Effector memory CD8-positive, alpha-beta T cell (primary cell): ENCODE results near the gene CEP57.
A peak's percentile ranks its signal among the peaks of the same experiment; 100 is the strongest.
"Not testable (repeated sequence)": the region's sequence is repeated elsewhere in the genome, so short reads cannot be mapped to it uniquely, and the experiment has no call there.

ENCODE experiments used
- ATAC-seq: fragments of 150-1000 bp; cut with Tn5 transposase; replicated peaks from 2 replicates; pipeline ENCODE4 v1.10.0; 2021; ENCODE audit warnings: mild to moderate bottlenecking, moderate library complexity
- DNase-seq, 3 experiments: peaks; one replicate each; pipeline ENCODE4 v3.0.0; 2021
- H3K27ac Mint-ChIP-seq, 2 donors: one replicate each; pipeline ENCODE4 v1.8.0; 2022; ENCODE audit warnings: mild to moderate bottlenecking in 2 of 2, mixed read lengths in 2 of 2, moderate library complexity in 2 of 2
- H3K27me3 Mint-ChIP-seq, 2 donors: one replicate each; pipeline ENCODE4 v1.8.0; 2022; ENCODE audit warnings: mixed read lengths in 2 of 2
- H3K36me3 Mint-ChIP-seq: one replicate; pipeline ENCODE4 v1.8.0; 2022; ENCODE audit warnings: mild to moderate bottlenecking, moderate library complexity, mixed read lengths; ENCODE audit not compliant: insufficient read depth
- H3K4me1 Mint-ChIP-seq, 2 donors: one replicate each; pipeline ENCODE4 v1.8.0; 2022; ENCODE audit warnings: low read depth in 2 of 2, mixed read lengths in 2 of 2
- H3K4me3 Mint-ChIP-seq, 2 donors: one replicate each; pipeline ENCODE4 v1.8.0; 2022; ENCODE audit warnings: mild to moderate bottlenecking in 2 of 2, mixed read lengths in 2 of 2, moderate library complexity in 2 of 2
- H3K9me3 Mint-ChIP-seq, 2 donors: one replicate each; pipeline ENCODE4 v1.8.0; 2022; ENCODE audit warnings: mixed read lengths in 2 of 2

The CEP57 gene

GRCh38 chr11:95805869-95806268, 15.6 kb downstream of the CEP57 start:
- Mint-ChIP-seq H3K27ac (no peak overlapping the region), H3K9me3 (no peaks in the 10 kb centered on the region), H3K36me3 (peaks cover 18% of the 10 kb centered on the region), H3K27me3 (no peaks in the 10 kb centered on the region), H3K4me3 (no peak overlapping the region), H3K4me1 (no peaks in the 10 kb centered on the region)
- no peak for ATAC-seq
- no peak for DNase-seq

- DNase-seq, ATAC-seq, H3K9me3 Mint-ChIP-seq, H3K4me1 Mint-ChIP-seq, H3K27me3 Mint-ChIP-seq, H3K27ac Mint-ChIP-seq, H3K4me3 Mint-ChIP-seq: not testable (repeated sequence)
- H3K36me3 Mint-ChIP-seq, result peaks cover 14% of the 10 kb centered on the region
Measured at GRCh38 chr11:95806464-95806863, 16.2 kb downstream of the CEP57 start.

- H3K27ac Mint-ChIP-seq, DNase-seq, ATAC-seq, H3K27me3 Mint-ChIP-seq, H3K4me3 Mint-ChIP-seq, H3K9me3 Mint-ChIP-seq, H3K4me1 Mint-ChIP-seq: not testable (repeated sequence)
- peaks cover 20% of the 10 kb centered on the region for H3K36me3 Mint-ChIP-seq
Measured at GRCh38 chr11:95811052-95811451, 20.8 kb downstream of the CEP57 start.

- H3K27me3 Mint-ChIP-seq, result no peaks in the 10 kb centered on the region
- no peak for ATAC-seq
- H3K4me3 Mint-ChIP-seq, result no peak overlapping the region
- no peak for DNase-seq
- no peaks in the 10 kb centered on the region for H3K9me3 Mint-ChIP-seq
- peaks cover 46% of the 10 kb centered on the region for H3K36me3 Mint-ChIP-seq
- peaks cover 0 to 3% of the 10 kb centered on the region in 2 donors for H3K4me1 Mint-ChIP-seq
- no peak overlapping the region for H3K27ac Mint-ChIP-seq
Measured at GRCh38 chr11:95816037-95816436, 25.7 kb downstream of the CEP57 start.

GRCh38 chr11:95821640-95822039, 31.3 kb downstream of the CEP57 start:
- Mint-ChIP-seq H3K9me3 (no peaks in the 10 kb centered on the region), H3K27ac (peak overlapping the region; percentile 55 to 68), H3K4me3 (no peak overlapping the region), H3K4me1 (peaks cover 3 to 4% of the 10 kb centered on the region in 2 donors), H3K27me3 (no peaks in the 10 kb centered on the region), H3K36me3 (peaks cover 55% of the 10 kb centered on the region)
- ATAC-seq (no peak), DNase-seq (no peak)

GRCh38 chr11:95827696-95828095, 37.4 kb downstream of the CEP57 start:
- no peaks in the 10 kb centered on the region for H3K27me3 Mint-ChIP-seq
- H3K9me3 Mint-ChIP-seq, result no peaks in the 10 kb centered on the region
- ATAC-seq (no peak), DNase-seq (no peak)
- H3K36me3 Mint-ChIP-seq, result peaks cover 39% of the 10 kb centered on the region
- peaks cover 0 to 4% of the 10 kb centered on the region in 2 donors for H3K4me1 Mint-ChIP-seq
- H3K4me3 Mint-ChIP-seq, result no peak overlapping the region
- peak overlapping the region in 1 of 2 donors; percentile 72 for H3K27ac Mint-ChIP-seq

GRCh38 chr11:95829580-95830259, 39.4 kb downstream of the CEP57 start:
- Mint-ChIP-seq H3K27ac (peak overlapping the region in 1 of 2 donors; percentile 1), H3K27me3 (no peaks in the 10 kb centered on the region), H3K4me1 (peaks cover 0 to 4% of the 10 kb centered on the region in 2 donors), H3K4me3 (no peak overlapping the region), H3K36me3 (peaks cover 44% of the 10 kb centered on the region), H3K9me3 (no peaks in the 10 kb centered on the region)
- DNase-seq (no peak), ATAC-seq (no peak)

GRCh38 chr11:95831198-95831883, 41.0 kb downstream of the CEP57 start:
- Mint-ChIP-seq H3K27me3 (no peaks in the 10 kb centered on the region), H3K36me3 (peaks cover 37% of the 10 kb centered on the region), H3K4me1 (no peaks in the 10 kb centered on the region), H3K27ac (peak overlapping the region in 1 of 2 donors; percentile 7), H3K9me3 (no peaks in the 10 kb centered on the region), H3K4me3 (no peak overlapping the region)
- ATAC-seq (no peak), DNase-seq (no peak)

GRCh38 chr11:95832763-95833162, 42.5 kb downstream of the CEP57 start:
- Mint-ChIP-seq H3K4me1 (no peaks in the 10 kb centered on the region), H3K36me3 (peaks cover 32% of the 10 kb centered on the region), H3K27ac (peak overlapping the region in 1 of 2 donors; percentile 4), H3K4me3 (no peak overlapping the region), H3K27me3 (no peaks in the 10 kb centered on the region), H3K9me3 (no peaks in the 10 kb centered on the region)
- no peak for ATAC-seq
- DNase-seq, result no peak

- no peaks in the 10 kb centered on the region for H3K9me3 Mint-ChIP-seq
- H3K4me1 Mint-ChIP-seq, result no peaks in the 10 kb centered on the region
- ATAC-seq (no peak), DNase-seq (no peak)
- no peaks in the 10 kb centered on the region for H3K27me3 Mint-ChIP-seq
- H3K4me3 Mint-ChIP-seq, result no peak overlapping the region
- H3K27ac Mint-ChIP-seq, result no peak overlapping the region
- peaks cover 34% of the 10 kb centered on the region for H3K36me3 Mint-ChIP-seq
Measured at GRCh38 chr11:95833378-95833777, 43.1 kb downstream of the CEP57 start.

- H3K27ac Mint-ChIP-seq, result no peak overlapping the region
- peaks cover 33% of the 10 kb centered on the region for H3K36me3 Mint-ChIP-seq
- no peaks in the 10 kb centered on the region for H3K27me3 Mint-ChIP-seq
- no peak overlapping the region for H3K4me3 Mint-ChIP-seq
- no peaks in the 10 kb centered on the region for H3K4me1 Mint-ChIP-seq
- no peak for DNase-seq
- H3K9me3 Mint-ChIP-seq, result no peaks in the 10 kb centered on the region
- ATAC-seq, result no peak
Measured at GRCh38 chr11:95835351-95835750, 45.1 kb downstream of the CEP57 start.

GRCh38 chr11:95835768-95836488, 45.6 kb downstream of the CEP57 start:
- H3K4me1 Mint-ChIP-seq, result no peaks in the 10 kb centered on the region
- no peak overlapping the region for H3K4me3 Mint-ChIP-seq
- ATAC-seq, result peak; percentile 90
- no peaks in the 10 kb centered on the region for H3K27me3 Mint-ChIP-seq
- peaks cover 31% of the 10 kb centered on the region for H3K36me3 Mint-ChIP-seq
- no peaks in the 10 kb centered on the region for H3K9me3 Mint-ChIP-seq
- DNase-seq, result peak; percentile 44 to 51 (median 45)
- peak overlapping the region in 1 of 2 donors; percentile 60 for H3K27ac Mint-ChIP-seq

- Mint-ChIP-seq H3K4me1 (no peaks in the 10 kb centered on the region), H3K9me3 (no peaks in the 10 kb centered on the region), H3K27me3 (no peaks in the 10 kb centered on the region), H3K4me3 (no peak overlapping the region), H3K27ac (no peak overlapping the region), H3K36me3 (peaks cover 19% of the 10 kb centered on the region)
- ATAC-seq, result no peak
- no peak for DNase-seq
Measured at GRCh38 chr11:95845167-95845566, 54.9 kb downstream of the CEP57 start.
